GM19468 (cell line): ENCODE results near the gene KCTD3.

Source experiments
- ATAC-seq: cut with Tn5 transposase; IDR thresholded peaks from one replicate; pipeline ENCODE4 v1.9.1; 2021; ENCODE audit warnings: mild to moderate bottlenecking, moderate library complexity, moderate number of reproducible peaks; ENCODE audit not compliant: unreplicated experiment; ENCODE audit errors: extremely low read depth

The KCTD3 gene

DNA sequence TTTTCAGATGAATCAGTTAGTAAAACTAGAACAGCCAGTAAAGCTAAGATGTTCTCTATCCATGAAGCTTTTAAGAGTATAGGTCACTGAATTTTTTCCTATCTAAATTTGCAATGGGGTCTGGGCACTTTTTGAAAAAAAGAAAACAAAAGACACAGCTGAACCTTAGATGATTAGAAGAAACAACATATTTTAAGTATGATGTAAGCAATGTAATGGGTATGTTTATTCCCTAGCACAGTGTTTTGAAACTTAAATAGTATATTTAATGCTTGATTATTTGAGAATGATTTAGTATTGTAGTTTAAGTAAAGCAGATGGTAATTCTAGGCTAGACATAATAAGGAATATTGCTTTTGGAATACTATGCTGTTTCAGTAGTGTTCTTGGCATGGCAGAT, 36.2 kb downstream of the KCTD3 start:
- no peak for ATAC-seq

DNA sequence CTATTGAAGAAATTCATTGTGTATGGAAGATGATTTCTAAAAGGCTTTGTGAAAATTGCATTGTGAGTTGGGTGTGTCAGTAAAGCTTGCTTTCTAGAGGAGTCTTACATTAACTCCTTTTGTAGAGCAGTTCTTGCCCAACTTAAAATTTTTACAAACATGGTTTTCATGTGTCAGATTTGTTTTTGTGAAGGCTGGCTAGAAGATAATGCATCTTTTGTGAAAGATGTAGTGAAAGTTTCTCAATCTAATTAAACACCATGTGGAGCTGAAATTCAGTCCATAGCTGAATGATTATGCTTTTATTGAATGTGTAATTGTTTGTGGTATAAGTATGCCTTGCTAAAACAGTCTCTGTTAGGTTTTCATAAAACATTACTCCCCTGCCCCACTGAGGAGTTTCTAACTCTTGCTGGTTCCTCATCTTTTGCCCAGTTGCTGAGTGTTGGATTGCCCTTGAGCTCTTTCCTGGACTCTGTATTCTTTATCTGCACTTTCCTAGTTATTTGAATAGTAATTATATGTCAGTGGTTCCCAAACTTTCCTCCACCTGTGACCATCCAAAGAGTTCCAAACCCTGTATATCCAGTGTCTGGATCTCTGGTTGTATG, 38.0 kb downstream of the KCTD3 start:
- no peak for ATAC-seq

DNA sequence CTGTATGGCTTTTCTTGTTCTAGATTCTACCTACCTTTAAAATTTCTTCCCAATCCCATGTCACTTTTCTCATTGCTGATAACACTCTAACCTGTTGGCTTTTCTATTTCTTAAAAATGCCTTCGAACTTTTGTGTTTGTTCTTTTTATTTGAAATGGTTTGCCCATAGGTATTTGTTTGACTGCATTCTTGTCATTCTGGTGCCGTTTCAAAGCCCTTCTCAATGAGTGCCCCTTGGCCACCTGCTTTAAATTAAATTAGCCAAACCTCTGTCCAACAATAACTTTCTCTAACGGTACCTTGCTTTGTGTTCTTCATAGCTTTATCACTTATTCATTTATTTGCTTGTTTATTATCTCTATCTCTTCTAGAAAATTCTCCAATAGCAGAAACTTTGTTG, 38.9 kb downstream of the KCTD3 start:
- ATAC-seq = no peak

DNA sequence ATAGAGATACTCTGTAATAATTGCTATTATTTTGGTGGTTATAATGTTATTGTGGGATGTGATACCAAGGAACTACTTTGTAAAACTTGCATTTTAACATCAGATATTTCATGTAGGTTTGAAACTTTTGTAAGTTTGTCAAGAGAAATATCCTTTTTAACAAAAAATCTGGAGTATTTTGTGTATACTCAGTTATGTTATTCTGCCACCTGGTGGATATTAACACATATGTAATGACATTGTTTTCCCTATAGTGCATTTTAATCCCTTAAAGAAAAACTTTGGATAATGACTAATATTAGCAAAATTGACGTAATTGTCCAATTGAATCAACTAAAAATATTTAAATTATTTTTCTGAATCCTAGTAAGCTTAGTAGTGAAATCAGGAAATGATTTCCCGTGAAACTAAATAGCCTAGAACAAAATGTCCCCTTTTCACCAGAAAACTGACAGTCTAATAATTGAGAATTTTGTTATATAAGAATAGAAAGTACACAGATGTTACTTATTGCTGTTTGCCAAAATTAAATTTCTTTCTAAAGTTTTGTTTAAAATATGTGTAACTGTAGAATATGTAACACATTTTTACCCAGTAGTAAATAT, 39.6 kb downstream of the KCTD3 start:
- ATAC-seq = no peak

DNA sequence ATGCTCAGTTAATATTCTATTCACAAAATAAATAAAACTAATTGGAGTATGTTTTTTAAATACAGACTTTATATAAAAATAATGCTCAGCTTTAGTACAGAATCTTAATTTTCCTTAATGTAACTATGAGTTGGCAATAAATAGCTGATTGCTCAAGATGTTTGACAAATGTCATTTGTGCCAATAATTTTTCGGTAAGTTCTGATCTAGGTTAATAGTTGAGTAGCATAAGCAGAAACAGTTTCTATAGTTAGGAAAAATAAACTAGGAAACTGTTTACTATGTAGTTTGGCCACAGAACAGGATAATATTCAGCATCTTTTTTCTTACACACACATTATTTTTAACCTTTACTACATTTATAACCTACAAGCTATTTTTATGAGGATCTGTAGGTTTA, 40.3 kb downstream of the KCTD3 start:
- ATAC-seq = no peak

DNA sequence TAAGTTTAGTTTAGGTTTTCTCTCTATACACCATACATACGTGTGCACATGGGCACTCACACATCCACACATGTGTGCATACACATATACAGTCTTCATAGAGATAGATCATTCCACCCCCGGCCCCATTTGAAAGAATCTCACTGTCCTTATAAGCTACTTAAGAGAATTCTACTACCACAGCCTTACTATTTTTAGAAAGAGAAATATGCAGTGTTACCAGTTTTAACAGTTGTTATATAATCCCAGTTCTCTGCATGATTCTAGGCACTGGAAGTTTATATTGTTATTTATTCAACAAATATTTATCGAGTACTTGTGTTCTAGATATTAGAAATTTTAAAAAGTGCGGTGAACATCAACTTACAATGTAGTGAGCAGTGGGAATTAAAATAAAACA, 41.5 kb downstream of the KCTD3 start:
- no peak for ATAC-seq

DNA sequence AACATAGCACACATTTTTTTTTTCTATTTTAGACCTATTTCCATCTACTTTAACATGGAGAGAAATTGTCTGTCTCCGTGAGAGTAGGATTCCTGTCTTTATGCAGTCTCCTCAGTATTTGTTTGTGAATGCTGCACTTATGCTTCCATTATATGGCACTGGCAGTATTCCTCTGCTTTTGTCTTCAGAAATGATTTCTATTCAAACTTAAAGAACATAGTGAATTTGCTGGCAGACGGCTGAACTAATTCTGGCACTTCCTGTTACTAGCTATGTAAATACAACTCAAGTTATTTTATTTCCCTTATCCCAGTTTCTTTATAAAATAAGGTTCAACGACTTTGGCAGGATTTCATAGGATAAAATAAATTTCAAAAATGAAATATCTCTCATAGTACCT, 45.3 kb downstream of the KCTD3 start:
- no peak for ATAC-seq

DNA sequence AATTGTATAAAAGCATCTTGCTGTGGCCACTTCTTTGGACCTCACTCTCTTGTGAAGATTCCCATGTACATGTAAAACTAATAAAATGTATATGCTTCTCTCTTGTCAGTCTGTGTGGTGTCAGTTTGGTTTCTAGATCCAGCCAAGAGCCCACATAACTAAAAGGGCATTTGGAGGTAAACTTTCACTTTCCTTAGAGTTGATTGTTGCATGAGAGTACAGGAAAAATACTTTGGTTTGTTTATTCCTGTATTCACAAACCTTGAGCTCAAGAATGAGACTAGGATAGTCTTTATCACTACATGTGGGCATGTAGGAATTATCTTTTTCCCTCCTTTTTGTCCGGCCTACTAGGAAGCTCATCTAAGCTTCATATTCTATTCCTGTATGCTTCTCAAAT, 50.9 kb downstream of the KCTD3 start:
- peak; percentile 35 for ATAC-seq

DNA sequence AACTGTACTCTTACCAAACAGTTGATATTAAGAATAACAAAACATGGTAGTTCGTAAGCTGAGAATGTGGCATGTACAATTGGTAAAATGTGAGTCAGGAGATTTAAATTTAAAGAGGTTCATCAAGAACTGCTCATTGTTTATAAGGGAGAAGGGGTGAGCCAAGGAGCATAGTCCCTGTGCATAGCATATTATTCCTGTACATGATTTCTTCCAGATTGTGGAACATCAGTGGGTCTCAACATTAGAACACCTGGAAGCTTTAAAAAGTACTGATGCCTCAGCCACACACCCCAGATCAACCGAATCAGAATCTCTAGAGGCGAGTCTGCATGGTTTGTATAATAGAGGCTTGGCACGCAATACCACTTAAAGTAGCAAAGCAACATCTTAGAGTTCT, 56.1 kb downstream of the KCTD3 start:
- ATAC-seq = no peak

DNA sequence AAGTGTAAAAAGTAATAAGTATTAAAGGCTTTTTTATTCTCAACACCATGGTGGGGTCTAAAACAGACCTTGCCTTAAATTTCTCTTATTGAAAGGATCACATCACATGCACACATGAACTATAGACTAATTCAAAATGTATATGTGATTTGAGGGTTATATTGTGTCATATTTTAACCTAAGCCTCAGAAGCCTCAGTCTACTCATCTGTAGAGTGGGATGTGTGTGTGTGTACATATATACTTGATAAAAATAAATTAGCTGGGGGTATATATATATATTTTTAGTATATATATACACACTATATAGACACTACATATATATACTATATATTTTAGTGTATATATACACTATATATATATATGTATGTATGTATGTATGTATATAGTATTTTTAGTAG, 58.8 kb downstream of the KCTD3 start:
- no peak for ATAC-seq

DNA sequence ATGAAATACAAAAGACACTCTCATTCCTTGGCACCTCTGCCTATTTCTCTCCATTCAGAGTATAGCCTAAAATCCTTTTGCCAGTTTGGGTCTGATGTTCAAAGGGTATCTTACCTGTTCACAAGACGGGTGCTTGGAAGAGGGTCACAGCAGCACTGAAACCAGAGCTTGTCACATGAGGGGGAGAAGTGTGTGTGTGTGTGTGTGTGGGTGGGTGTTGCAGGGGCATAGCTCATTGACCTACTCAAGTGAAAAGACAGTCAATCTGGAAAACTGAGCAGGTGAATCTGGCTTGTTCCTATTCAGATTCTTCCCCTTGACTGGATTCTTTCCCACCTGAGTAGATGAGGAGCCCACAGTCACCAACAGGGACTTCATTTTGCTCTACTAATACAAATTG, 63.9 kb downstream of the KCTD3 start:
- no peak for ATAC-seq

DNA sequence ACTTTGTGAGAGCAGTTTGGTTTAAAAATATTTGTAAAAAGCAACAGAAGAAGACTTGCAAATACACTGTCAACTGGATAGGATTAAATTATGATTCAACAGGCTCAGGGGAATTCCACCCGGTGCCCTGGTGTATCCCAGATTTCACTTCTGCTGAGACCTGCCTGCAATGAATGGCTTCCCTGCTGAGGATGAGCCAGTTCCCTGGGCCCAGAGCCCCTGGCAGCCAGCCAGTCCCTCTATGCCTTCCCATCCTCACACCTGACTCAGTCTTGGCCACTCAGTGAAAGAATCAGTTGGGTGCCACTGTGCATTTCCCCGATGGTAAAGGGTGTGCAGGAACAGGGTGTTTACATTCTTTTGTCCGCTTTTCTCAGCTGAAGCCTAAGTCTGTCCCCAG, 64.4 kb downstream of the KCTD3 start:
- ATAC-seq = no peak

DNA sequence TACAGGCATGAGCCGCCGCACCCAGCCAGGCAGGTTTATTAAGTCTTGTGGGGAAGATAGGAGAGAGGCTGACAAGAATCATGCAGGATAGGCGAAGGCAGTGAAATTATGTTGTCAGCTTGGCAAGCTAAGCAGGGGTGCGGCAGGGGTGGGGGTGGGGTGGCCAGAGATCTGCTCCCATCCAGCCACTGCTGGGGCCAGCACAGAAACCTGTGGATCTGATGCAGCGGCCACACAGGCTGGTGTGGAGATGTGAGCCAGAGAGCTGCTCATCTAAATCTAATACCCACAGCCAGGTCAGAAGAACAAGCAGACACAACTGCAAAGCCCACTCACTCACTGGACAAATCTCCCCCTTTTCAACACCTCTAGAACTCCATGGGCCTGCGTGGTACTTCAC, 68.7 kb downstream of the KCTD3 start:
- ATAC-seq = no peak

DNA sequence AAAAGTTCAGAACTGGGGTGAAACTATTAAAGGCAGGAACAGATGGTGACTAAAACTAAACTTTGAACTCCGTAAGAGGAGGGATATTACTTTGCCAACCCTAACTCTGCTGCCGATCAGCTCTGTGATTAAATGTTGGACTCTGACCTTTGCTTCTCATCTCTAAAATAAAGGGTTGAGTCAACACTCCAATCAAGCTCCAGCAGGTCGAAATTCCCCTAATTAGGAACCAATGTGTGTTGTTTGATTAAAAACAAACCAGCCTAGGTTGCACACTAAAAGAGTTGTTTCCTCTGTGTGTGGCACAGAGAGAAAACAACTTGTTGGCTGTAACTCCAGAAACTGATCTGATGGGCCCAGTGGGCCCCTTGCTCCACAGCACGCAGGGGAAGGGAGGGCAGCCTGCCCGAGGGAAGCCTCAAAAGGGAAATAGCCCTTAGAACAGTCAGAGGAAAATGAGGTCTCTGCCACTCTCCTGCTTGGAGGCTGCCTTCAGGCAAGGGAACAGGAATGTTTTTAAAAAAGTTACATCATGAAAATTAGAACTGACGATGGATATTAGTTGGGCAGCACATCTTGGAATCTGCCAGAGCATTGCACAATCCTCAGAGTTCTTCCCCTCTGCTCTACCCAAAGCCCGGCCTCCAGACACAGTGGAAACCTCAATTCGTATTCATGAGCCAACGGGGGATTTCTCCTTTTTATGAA, 69.3 kb downstream of the KCTD3 start:
- ATAC-seq = no peak

DNA sequence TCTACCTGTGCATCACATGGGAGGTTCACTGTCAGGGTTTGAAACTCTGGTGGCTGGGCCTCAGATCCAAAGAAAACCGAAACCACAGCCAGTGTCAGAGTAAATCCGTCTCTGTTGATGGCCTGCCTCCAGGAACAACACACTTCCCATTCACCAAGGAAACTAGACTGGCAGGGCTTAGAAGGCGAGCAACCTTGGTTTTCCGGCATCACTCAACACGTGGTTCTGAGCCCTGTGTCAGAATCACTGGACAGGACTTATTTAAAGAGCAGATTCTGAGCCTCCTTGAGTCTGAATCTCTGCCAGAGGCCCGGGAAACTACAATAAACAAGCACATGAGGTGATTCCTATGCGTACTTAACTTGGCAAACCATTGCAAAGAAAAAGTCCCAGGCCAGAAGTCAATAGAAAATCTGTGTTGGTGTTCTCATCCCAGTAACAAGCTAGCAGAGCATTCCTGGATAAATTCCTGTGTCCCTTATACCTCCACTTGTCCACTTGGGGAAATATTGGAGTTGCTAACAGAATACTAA, 70.0 kb downstream of the KCTD3 start:
- ATAC-seq = no peak

DNA sequence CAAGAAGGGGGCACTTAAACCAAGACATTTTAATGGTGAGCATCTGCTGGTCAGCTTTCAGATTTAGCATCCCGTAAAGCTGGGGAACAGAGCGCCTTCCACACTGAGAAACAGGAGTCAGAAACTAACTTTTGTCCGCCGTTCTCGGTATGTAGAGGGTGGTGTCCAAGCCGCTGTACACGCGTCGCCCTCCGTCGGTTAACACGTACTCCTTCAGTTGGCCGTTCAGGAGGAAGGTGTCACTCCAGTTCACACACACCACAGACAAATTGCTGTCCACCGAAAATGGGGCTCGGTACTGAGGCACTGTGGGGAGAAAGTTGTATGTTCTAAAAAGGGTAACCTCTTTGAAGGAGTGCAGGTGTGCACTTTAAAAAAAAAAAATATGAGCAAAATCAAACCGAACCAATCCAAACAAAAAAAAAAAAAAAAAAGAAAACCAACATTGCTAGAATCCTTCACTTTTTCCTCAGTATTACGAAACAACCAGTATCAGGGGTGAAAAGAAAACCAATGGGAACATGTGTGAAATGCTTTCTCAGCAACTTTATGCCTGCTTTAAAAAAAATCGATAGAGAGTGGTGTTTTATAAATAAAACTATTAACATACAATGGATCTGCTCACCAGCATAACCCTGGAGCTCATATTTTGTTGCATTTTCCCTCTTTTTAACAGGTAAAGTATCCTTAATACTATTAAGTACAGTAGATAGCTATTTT, 73.5 kb downstream of the KCTD3 start:
- ATAC-seq = no peak

DNA sequence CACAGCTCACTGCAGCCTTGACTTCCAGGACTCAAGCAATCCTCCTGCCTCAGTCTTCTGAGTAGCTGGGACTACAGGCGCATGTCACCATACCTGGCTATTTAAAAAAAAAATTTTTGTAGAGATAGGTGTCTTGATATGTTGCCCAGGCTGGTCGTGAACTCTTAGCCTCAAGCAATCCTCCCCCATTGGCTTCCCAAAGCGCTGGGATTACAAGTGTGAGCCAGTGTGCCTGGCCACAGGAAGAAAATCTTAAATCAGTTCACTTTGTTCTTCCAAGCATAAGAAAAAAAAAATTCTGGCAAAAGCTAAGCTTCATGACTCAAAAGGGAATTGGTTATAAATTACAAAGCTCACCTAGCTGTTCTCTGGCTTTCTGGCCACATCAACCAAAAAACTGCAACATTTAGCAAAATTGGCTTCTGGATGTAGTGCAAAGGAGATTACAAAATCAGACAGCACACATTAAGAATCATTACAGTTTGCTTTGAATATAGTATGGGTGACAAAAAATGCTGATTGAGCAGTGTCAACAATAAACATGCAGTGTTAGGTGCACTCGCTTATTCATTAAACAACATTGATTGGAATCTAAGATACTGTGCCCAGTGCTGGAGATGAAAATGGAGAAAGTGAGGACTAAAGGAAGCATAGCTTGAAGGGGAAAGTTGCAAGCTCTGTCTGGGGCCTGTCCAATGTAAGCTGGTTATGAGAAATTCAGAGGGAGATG, 76.7 kb downstream of the KCTD3 start:
- no peak for ATAC-seq

DNA sequence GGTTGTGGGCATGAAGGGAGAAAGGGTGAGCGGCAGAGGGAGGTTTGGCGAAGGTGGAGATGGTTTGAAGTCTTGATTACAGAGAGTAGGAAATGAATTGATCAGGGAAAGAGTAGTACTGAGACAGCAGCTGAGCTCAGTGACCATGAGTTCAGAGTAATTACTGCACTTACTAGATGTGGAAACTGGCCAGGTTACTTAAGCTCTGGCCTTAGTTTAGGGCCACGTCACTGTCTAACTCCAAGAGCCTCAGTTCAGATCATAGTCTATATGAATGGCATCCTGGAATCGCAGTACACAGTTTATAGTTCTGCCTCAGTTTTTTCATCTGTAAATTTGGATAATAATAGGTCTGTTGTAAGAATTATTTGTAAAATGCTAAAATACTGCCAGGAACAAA, 78.1 kb downstream of the KCTD3 start:
- ATAC-seq = no peak

DNA sequence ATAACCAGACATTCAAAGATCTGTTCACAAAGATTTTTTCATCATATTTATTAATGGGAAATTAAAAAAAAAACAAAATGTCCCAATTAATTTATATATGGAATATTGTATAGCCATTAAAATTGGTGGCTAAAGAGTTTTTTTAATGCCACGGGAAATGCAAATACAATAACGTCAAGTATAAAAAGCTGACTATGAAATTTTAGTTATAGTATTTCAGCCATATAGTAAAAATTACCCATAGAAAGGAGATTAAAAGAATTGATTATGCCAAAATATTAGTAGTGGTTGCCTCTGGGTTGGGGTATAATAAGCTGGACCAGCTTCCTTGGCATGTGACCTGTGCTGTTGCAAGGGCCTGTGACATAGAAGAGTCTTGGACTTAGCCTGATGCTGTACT, 78.8 kb downstream of the KCTD3 start:
- no peak for ATAC-seq

DNA sequence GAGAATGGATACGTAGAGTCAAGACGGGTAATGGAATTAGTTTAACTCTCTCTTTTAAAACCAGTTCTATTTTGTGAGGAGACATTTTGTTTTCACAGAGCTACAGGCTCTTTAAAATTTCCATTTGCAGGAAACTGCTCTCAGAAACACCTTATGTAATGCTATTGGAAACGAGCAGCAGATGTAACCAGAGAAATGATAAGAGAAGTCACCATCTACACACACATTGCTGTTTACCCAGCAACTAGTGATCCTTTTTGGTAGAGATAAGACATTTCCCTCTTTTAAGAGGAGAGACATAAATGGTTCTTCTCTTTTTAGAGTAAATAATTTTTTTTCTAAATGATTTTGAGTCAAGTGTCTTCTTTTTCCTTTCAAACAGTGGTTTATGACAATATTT, 80.6 kb downstream of the KCTD3 start:
- ATAC-seq = no peak
